A549 (cell line): ENCODE measurements around the gene LIN28A.

ENCODE experiments used
- CTCF ChIP-seq: fragments of >200 bp; sonication (Bioruptor Twin); formaldehyde crosslinking; IDR thresholded peaks from 3 replicates; pipeline ENCODE4 v1.5.1; 2016
- E2F6 ChIP-seq: IDR thresholded peaks from 2 replicates; pipeline ENCODE4 v1.6.1; 2012; ENCODE audit warnings: low read depth, borderline replicate concordance
- EHMT2 ChIP-seq: fragments of 200-600 bp; sonication (generic); IDR thresholded peaks from 2 replicates; pipeline ENCODE4 v1.6.1; 2016; ENCODE audit warnings: antibody characterized with exemption, low read depth, mild to moderate bottlenecking, moderate library complexity
- ELK1 ChIP-seq: fragments of 150-350 bp; IDR thresholded peaks from 2 replicates; pipeline ENCODE4 v1.6.1; 2014; ENCODE audit warnings: low read depth, mild to moderate bottlenecking, low read length
- HOXB5 ChIP-seq: fragments of 250-450 bp; sonication (Bioruptor Pico); IDR thresholded peaks from 2 replicates; pipeline ENCODE4 v1.5.0; 2020; ENCODE audit warnings: mild to moderate bottlenecking, moderate library complexity
- JUN ChIP-seq, 2 experiments: fragments of >200 bp; sonication (Bioruptor Twin); formaldehyde crosslinking; IDR thresholded peaks; 2 replicates in 1 of 2; 3 replicates in 1 of 2; pipeline ENCODE4 v1.6.1; 2016 to 2017
- JUNB ChIP-seq: fragments of >200 bp; sonication (Bioruptor Twin); formaldehyde crosslinking; IDR thresholded peaks from 2 replicates; pipeline ENCODE4 v1.6.1; 2016
- KDM1A ChIP-seq: fragments of 200-600 bp; sonication (generic); IDR thresholded peaks from 2 replicates; pipeline ENCODE4 v1.6.1; 2016; ENCODE audit warnings: low read depth, mild to moderate bottlenecking
- MAFK ChIP-seq: fragments of 450-650 bp; IDR thresholded peaks from 2 replicates; pipeline ENCODE4 v1.6.1; 2014; ENCODE audit not compliant: partially characterized antibody
- MYC ChIP-seq: IDR thresholded peaks from 2 replicates; pipeline ENCODE4 v1.6.1; 2012; ENCODE audit warnings: mild to moderate bottlenecking, inconsistent platforms, low read length, improper control_type of control experiment, borderline replicate concordance
- RAD21 ChIP-seq, 2 experiments: fragments of >200 bp in 1 of 2; sonication (Bioruptor Twin) in 1 of 2; formaldehyde crosslinking in 1 of 2; IDR thresholded peaks in 1 of 2; conservative IDR thresholded peaks in 1 of 2; 2 replicates in 1 of 2; 3 replicates in 1 of 2; pipeline ENCODE4 v1.6.1; 2012 to 2018; ENCODE audit warnings: inconsistent platforms in 1 of 2
- REST ChIP-seq: fragments of 200-600 bp; sonication (generic); IDR thresholded peaks from 2 replicates; pipeline ENCODE4 v1.6.1; 2016; ENCODE audit warnings: antibody characterized with exemption, mild to moderate bottlenecking, moderate library complexity

GRCh38 chr1:26373789-26374188, 36.8 kb upstream of the LIN28A start:
- TF ChIP-seq MAFK, result no peak
- no peak for TF ChIP-seq CTCF
- no peak for TF ChIP-seq JUNB
- no peak for TF ChIP-seq REST
- no peak for TF ChIP-seq JUN (IDR thresholded peaks at IDR 0.05)
- no peak for TF ChIP-seq RAD21 (conservative IDR thresholded peaks at IDR 0.05 in 1 of 2, IDR thresholded peaks at IDR 0.05 in 1 of 2)
- no peak for TF ChIP-seq EHMT2
- no peak for TF ChIP-seq KDM1A
- no peak for TF ChIP-seq ELK1
- no peak for TF ChIP-seq HOXB5
- no peak for TF ChIP-seq MYC
- TF ChIP-seq E2F6, result no peak
